Coronary artery (tissue), 2 donors: ENCODE measurements around the gene UBR4.

Source experiments
- DNase-seq: peaks from one replicate; pipeline ENCODE4 v3.0.0-alpha.2; 2017; ENCODE audit warnings: low spot score
- H3K27ac ChIP-seq, 2 donors: fragments of 200-600 bp; sonication (generic); one replicate each; pipeline ENCODE4 v1.5.1; 2016 to 2019
- H3K4me3 ChIP-seq: fragments of 200-600 bp; sonication (generic); 2 replicates; pipeline ENCODE4 v1.5.1; 2016; ENCODE audit warnings: mild to moderate bottlenecking, moderate library complexity
- CTCF ChIP-seq: fragments of 200-600 bp; sonication (generic); IDR thresholded peaks from one replicate; pipeline ENCODE4 v1.5.1; 2019; ENCODE audit warnings: antibody characterized with exemption

Gene UBR4

GRCh38 chr1:19055001-19055400 lies 155.1 kb downstream of the UBR4 start:
- no peak for DNase-seq
- no peak overlapping the region for H3K4me3 ChIP-seq
- no peak overlapping the region for H3K27ac ChIP-seq
- no peak for TF ChIP-seq CTCF

GRCh38 chr1:19054216-19054615 lies 155.8 kb downstream of the UBR4 start:
- TF ChIP-seq CTCF = no peak
- Histone ChIP-seq H3K4me3 (no peak overlapping the region), H3K27ac (no peak overlapping the region)
- DNase-seq = no peak

- no peak overlapping the region for H3K4me3 ChIP-seq
- no peak overlapping the region for H3K27ac ChIP-seq
- no peak for TF ChIP-seq CTCF
- no peak for DNase-seq
These were observed 156.6 kb downstream of the UBR4 start for GRCh38 chr1:19053486-19053885.

GRCh38 chr1:19049798-19050197 lies 160.3 kb downstream of the UBR4 start:
- Histone ChIP-seq H3K27ac (no peak overlapping the region), H3K4me3 (no peak overlapping the region)
- DNase-seq = no peak
- no peak for TF ChIP-seq CTCF

- no peak for DNase-seq
- Histone ChIP-seq H3K4me3 (no peak overlapping the region), H3K27ac (no peak overlapping the region)
- TF ChIP-seq CTCF = no peak
These were observed 160.8 kb downstream of the UBR4 start for GRCh38 chr1:19049128-19049768.

- H3K27ac ChIP-seq = no peak overlapping the region
- no peak for DNase-seq
- H3K4me3 ChIP-seq = no peak overlapping the region
- TF ChIP-seq CTCF = no peak
These were observed 162.9 kb downstream of the UBR4 start for GRCh38 chr1:19046972-19047731.
